GM08714 (cell line): ENCODE results near the gene CASP6.
A peak's percentile ranks its signal among the peaks of the same experiment; 100 is the strongest.
"Not testable (repeated sequence)": the region's sequence is repeated elsewhere in the genome, so short reads cannot be mapped to it uniquely, and the experiment has no call there.

Experiments
- H3K4me3 ChIP-seq: fragments of 200-500 bp; sonication (Bioruptor generic); 2 replicates; pipeline ENCODE4 v1.5.1; 2014; ENCODE audit warnings: mild to moderate bottlenecking, low read length, inconsistent platforms
- ZNF274 ChIP-seq: IDR thresholded peaks from 2 replicates; pipeline ENCODE4 v1.6.1; 2012; ENCODE audit warnings: mild to moderate bottlenecking, low read depth, low read length

Gene CASP6

DNA sequence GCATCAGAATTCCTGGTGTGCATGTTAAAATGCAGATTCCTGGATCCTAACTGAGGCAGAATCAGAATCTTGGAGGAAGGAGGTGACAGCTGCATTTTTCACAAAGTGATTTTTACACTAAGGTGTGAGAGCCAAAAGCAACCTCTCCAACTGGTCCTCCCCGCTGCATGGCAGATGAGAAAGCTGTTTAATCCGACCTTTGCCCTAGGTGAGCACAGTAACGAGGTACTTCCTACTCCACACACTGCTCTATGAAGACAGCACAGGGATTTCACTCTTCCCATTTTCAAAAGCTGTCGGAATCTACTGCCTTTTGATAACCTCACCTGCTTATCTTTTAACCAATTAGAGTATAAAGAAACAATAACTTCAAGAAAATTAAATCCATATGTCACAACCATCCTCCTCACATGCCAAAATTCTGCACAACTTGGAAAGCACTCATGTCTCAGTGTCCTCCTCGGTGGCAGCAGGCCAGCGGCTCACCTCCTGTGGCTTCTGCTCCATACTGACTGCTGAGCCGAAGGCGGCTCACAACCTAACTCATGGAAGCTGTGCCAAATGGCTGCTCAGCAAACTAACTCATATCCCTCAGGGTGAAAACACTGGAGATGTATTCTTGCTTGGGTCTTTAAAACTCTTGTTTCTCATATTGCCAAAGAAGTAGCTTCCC, 3.6 kb downstream of the CASP6 start:
- no peak overlapping the region for H3K4me3 ChIP-seq
- TF ChIP-seq ZNF274: no peak

GRCh38 chr4:109698656-109699055, 4.6 kb downstream of the CASP6 start:
- no peak overlapping the region for H3K4me3 ChIP-seq
- no peak for TF ChIP-seq ZNF274

- no peak overlapping the region for H3K4me3 ChIP-seq
- TF ChIP-seq ZNF274: no peak
These were observed 11.8 kb downstream of the CASP6 start for GRCh38 chr4:109691411-109691920.

- H3K4me3 ChIP-seq: peak overlapping the region; percentile 28; the same call in 1 of the 2 replicates
- TF ChIP-seq ZNF274: no peak
These were observed 12.4 kb downstream of the CASP6 start for GRCh38 chr4:109690690-109691410.

- TF ChIP-seq ZNF274: no peak
- no peak overlapping the region for H3K4me3 ChIP-seq
These were observed 18.5 kb downstream of the CASP6 start for GRCh38 chr4:109684727-109685126.

DNA sequence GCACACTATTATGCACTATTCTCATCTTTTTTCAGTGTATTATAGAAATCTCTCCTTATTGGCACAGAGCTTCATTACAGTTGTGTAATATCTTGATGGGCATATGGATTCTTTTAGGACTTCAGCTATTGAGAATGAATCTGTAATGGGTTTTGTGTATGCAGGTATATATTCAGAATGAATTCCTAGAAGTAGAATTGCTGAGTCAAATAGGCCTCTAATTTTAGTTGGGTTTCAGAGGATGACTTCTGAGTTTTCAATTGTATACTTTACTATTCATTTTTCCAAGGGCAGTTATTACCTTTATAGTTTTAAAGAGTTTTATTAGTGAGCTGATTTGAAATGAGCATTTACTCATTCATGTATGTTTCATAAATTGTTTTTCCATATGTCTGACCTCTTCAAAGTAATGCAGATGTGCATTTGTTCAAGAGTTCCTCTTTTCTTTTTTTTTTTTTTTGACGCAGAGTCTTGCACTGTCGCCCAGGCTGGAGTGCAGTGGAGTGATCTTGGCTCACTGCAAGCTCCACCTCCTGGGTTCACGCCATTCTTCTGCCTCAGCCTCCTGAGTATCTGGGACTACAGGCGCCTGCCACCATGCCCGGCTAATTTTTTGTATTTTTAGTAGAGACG, 19.5 kb downstream of the CASP6 start:
- TF ChIP-seq ZNF274: no peak
- H3K4me3 ChIP-seq: no peak overlapping the region

DNA sequence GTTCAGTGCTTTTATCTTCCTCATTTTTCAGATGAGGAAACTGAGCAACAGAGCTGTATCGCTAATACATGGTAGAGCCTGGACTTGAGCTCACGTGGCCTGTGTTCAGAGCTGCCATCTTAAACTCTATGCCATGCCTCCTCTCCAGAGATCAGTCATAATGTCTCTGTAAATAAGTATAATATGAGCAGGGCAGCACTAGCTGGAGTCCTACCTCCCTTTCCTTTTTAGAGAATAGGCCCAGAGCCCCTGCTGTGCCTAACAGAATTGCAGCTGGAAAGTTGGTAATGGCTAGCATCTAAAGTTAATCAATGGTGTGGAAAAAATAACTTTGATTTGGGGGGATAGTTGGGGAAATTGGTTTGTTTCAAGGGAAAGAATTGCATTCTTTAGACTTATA, 20.4 kb downstream of the CASP6 start:
- no peak for TF ChIP-seq ZNF274
- no peak overlapping the region for H3K4me3 ChIP-seq

DNA sequence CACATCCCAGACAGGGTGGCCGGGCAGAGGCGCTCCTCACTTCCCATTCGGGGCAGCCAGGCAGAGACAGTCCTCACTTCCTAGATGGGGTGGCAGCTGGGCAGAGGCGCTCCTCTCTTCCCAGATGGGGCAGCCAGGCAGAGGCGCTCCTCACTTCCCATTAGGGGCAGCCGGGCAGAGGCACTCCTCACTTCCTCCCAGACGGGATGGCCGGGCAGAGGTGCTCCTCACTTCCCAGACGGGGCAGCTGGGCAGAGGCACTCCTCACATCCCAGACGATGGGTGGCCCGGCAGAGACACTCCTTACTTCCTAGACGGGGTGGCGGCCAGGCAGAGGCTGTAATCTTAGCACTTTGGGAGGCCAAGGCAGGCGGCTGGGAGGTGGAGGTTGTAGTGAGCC, 24.3 kb downstream of the CASP6 start:
- H3K4me3 ChIP-seq: not testable (repeated sequence)

- H3K4me3 ChIP-seq: not testable (repeated sequence)
These were observed 24.8 kb downstream of the CASP6 start for GRCh38 chr4:109678472-109678871.

- H3K4me3 ChIP-seq: no peak overlapping the region
- TF ChIP-seq ZNF274: no peak
These were observed 26.4 kb downstream of the CASP6 start for GRCh38 chr4:109676886-109677285.

GRCh38 chr4:109675843-109676242, 27.4 kb downstream of the CASP6 start:
- no peak overlapping the region for H3K4me3 ChIP-seq
- no peak for TF ChIP-seq ZNF274

DNA sequence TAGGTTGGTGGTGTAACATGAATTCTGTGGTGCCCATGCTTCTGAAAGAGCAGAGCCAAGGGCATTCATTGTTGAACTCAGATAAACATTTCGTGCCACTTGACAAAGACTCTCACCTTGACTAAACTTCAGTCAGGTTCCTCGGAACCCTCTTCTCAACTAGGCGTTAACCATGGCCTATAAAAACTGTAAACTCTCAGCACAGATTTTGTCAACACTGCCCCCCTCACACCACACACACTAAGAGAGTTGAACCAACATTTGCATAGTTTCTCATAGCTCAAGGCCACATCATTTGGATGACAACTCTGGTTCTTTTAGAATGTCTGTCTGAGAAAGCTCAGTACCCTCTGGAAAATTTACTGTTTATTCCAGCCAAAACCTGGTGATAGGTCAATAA, 28.1 kb downstream of the CASP6 start:
- no peak for TF ChIP-seq ZNF274
- H3K4me3 ChIP-seq: no peak overlapping the region

DNA sequence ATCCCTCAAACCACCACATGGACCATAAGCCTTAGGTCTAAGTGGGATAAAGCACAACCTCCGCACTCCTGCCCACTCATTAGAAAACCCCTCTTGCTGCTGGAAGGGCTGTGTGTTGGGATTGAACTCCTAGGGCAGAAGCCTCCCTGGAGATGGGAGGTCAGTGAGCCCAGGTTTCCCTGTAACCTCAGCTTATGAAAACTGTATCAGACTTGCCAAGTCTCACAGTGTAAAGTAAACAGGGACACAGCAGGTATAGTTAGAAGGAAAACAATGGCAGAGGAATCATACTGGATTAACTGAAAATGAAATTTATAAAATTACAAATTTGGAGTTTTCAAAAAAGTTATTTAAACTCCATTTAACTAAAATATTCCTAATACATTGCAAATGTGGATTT, 29.9 kb downstream of the CASP6 start:
- no peak overlapping the region for H3K4me3 ChIP-seq
- TF ChIP-seq ZNF274: no peak

DNA sequence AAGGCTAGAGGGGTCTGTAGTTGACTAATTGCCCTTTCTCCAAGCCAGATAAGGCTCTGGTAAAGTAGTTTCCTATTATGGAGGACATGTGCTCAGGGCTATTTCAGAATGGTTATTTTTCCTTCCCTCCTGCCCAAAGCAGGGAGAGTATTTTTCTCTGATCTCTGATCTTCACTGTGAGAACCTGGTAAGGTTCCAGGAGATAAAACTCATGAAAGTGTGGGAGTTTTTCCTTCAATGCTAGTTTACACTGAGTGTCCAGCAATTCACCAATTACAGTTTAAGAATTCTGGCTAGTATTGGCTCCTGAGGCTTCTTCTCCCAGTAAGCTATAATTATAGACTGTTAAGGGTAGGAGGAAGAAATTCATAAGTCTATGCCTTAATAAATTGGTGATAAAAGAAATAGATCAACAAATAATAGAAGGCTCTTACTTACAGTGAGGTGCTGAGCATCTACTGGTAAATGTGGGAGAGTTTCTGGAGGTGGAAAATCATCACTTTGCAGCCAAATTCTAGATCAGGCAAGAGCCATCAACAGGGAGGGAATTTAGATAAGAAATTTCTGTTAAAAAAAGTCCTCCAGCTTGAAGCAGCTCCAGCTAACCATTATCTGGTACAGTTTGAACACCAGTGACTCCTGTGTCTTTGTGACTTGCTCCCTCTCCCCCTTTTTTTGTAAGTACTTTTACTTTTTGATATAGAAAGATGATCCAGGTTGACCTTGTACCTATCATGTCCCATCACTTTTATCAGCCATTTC, 30.9 kb downstream of the CASP6 start:
- H3K4me3 ChIP-seq: no peak overlapping the region
- no peak for TF ChIP-seq ZNF274
